Right lung (tissue), 10 donors: ENCODE data around the gene SHISA6. TPM values are rescaled to one million over a fixed set of nuclear protein-coding genes. Genes with fewer than 3 reads are reported as not detected.

Source experiments
- DNase-seq, 2 donors: peaks; one replicate each; pipeline ENCODE4 v3.0.0-alpha.2; 2013
- long read RNA-seq, 8 donors: transcript quantifications; one replicate each; lab custom pipeline, GENCODE V29; 2026
- polyA plus RNA-seq, 5 donors: library from polyadenylated mRNA; unstranded; fragments of 120-200 nt; gene quantifications; one replicate each; pipeline versions ENCODE4 v1.2.1 to v1.2.3, GENCODE V29; 2013; ENCODE audit warnings: inconsistent platforms in 1 of 5, low replicate concordance in 1 of 5; ENCODE audit not compliant: insufficient read length in 5 of 5, insufficient read depth in 1 of 5

Gene SHISA6
- polyA plus RNA-seq, result under 1 TPM; 0.07 to 0.56 (median 0.14) TPM
- long read RNA-seq, donor 1, full-length matches to known transcripts, result 1 of 1 reads
- long read RNA-seq, donor 1, partial matches to known transcripts, result 0 of 1 reads
- long read RNA-seq, donor 1, other reads (novel, unspliced or antisense), result 0 of 1 reads
- long read RNA-seq, donor 2, result 0 reads
- long read RNA-seq, donor 3, result 0 reads
- long read RNA-seq, donor 4, result 0 reads
- long read RNA-seq, donor 5, result 0 reads
- long read RNA-seq, donor 6, result 0 reads
- long read RNA-seq, donor 7, result 0 reads
- long read RNA-seq, donor 8, result 0 reads

DNA sequence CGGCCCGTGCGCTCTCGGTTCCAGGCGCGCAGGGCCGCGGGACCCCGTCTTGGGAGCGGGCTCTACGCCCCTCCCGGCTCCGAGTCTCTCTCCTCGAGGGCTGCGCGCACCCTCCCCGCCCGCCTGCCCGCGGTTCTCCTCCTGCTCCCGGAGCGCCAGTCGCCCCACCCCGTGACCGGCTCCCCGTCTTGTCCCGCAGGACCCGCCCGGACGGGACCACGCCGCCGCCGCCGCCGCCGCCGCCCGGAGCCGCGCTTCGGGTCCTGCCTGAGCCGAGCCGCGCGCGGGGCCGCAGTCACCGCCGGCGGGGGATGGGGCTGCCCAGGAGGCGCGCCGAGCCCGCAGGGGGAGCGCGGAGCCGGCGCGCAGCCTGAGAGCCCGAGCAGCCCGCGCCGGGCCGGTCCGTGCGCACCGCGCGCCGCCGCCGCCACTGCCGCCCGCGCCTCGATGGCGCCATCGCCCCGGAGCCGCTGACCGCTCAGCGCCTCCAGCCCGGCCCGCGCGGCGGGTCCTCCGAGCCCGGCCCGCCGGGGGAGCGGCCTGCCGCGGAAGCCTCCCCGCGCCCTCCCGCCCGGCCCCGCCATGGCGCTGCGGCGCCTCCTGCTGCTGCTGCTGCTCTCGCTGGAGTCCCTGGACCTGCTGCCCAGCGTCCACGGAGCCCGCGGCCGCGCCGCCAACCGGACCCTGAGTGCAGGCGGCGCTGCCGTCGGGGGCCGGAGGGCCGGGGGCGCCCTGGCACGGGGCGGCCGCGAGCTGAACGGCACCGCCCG is at the start of gene SHISA6:
Gene SHISA6, plus strand, starts transcription at position 373 of the 770 bp plus-strand sequence.
- DNase-seq, result no peak

DNA sequence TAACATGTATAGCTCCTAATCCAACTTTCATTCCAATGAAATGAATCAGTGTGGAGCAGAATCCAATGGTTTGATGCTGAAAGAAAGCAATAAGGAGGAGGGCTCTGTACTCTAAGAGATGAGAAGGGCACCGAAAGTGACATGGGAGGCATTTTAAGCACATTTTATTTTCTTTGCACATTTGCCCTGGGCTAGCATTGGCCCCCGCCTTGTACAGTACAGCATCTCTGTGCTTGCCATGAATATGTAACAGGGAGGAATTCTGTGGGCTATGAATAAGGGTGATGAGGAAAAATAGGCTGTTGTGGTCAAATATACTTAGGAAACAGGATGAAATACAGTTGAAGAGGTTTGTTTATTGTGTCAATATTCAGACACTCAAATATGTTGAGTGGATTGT is 45.2 kb upstream of the SHISA6 start:
- no peak for DNase-seq

DNA sequence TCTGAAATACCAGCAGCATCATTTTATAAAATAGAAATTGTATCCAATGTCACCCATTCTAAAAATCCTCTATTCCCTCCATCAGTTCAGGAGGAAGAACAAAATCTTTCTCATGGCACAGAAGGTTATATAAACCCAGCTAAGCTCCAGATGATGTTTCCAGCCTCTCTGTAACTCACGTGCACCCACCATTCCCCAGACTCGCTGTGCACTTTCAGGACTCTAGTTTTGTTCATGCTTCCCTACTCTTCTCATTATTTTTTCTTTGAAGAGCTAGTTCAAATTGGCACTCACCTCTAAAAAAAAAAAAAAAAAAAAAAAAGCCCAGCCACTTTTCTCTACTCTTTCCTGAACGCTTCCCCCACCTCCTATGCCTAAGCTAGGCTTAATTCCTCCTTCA is 36.0 kb upstream of the SHISA6 start:
- no peak for DNase-seq

DNA sequence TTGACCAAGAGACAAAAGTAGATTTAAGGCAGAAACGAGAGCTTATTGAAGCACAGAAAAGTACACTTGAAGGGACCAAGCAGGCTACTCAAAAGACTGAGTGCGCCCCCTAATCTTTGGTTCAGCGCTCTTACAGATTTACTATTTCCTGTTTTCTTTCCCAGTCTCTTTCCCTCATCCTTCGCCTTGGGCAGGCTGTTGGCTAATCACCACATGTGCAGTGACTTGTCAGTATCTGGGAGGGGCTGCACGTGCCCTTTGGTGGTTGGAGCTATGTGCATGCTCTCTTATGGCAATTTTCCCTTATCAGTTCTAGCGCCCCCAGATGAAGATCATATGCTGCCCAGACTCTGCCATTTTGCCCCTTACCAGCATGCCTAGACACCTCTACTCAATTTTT is 35.4 kb upstream of the SHISA6 start:
- no peak for DNase-seq

DNA sequence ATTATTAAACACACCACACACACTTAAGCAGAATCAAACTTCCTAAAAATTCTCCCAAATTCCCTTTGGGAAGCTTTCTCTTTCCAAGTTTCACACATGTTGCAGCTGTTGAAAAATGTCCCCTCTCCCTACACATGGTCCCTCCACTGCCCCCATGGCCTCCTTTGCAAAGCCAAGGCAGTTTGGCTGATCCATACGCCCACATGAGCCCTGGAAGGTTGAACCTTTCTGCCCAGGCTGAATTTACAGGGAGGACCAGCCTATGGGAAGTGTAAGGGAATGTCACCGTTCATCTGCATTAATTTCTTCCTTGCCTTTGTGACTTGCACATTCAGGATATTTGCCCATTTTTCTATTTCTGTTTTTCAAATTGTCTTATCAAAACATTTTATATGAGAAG is 31.1 kb upstream of the SHISA6 start:
- DNase-seq, result no peak

- no peak for DNase-seq
Measured at GRCh38 chr17:11212792-11213191, 28.2 kb upstream of the SHISA6 start.

- no peak for DNase-seq
Measured at GRCh38 chr17:11216976-11217375, 24.0 kb upstream of the SHISA6 start.

DNA sequence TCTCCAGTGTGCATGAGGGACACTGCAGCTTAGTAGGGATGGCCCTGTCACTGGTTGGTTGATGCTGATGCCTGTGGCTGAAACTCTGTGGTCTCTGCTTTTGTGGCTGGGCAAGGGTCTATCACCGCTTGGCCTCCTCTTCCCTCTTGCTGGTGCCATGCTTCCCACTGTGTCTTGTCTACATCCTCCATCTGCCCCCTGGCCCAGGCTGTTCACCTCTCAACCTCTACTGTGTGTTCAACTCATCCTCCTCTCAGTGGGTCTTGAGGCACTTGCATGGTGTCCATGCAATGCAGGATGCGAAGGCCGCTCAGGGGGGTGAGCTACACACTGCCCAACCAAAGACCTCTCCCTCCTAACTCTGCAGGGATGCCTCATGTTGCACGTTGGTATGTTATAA is 19.8 kb upstream of the SHISA6 start:
- DNase-seq, result no peak

- DNase-seq, result no peak
Measured at GRCh38 chr17:11221721-11222120, 19.3 kb upstream of the SHISA6 start.

DNA sequence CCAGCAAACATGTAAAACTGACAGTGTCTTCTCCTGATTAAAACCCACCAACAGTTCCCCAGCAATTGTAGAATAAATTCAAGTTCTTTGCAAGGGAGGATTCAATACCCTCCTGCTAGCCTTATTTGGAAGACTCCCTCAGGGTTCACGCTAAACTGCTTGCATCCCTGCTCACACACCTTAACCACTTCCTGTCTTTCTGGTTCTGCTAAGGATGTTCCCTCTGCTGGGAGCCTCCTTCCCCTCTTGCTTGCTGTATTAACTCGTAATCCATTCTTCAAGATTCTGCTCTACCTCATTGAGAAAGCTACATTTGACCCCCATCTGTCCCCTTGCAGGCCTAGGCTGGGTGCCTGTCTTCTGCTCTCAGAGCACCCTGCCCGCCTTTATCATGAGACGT is 2.3 kb upstream of the SHISA6 start:
- no peak for DNase-seq

DNA sequence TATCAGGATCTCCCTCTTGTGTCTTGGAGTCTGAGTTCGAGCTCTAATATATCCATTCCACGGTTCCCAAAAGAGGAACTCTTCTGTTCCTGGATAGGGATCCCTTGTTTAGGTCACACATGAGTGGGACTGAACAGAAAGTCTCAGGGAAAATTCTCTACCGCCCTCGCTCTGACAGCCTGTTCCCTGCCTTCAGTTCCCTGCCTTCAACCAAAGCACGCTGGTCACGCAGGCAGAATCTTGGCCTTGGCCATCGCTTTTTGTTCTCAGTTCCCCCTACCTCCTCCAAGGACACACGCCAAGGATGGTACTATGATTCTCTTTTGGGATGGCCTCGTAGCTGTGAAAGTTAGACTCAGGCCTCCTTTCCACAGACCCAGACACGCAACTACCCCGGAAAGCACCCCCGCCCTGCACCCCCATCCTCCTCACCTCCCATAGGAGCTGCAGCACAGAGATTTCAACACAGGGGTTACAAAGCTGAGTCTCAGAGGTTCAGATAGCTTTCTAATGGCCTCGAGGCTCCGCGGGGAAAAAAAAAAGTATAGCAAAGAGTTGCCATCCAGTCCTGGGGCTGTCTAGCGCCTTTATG is 1.5 kb upstream of the SHISA6 start:
- no peak for DNase-seq

DNA sequence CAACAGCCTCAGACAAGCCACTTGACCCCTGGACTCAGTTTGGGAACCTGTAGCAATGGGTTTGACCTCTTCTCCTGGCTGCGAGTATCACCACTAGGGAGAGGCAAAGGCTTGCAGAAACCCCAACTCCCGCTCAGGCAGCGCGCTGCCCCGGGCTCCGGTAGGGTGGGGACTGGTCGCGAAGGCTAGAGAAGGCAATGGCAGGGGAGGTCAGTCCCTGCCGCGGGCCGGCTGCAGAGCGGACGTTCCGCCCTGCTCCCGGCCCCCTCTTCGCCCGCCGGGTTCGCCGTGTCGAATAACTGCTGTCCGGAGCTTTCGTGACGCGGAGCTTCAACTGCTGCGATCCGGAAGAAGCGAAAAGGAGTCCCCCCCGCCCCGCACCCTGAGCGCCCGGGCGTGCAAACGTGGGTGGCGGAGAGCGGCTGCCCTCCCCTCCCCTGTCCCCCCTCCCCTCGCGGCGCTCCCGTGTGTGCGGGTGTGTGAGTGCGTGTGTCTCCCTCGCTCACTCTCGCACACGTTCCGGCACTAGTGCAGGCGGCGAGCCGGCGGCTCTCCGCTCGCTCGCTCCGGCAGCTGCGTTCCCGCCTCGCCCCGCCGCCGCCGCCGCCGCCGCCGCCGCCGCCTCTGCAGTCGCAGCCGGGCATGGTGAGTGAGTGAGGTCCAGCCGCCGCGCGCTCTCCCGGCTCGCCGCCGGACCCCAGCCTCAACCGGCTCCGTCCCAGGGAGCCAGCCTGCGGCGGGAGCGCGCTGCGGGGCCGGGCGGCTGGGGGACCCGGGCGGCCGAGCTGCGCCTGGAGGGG is 772 bp upstream of the SHISA6 start:
- DNase-seq, result peak; percentile 16 to 21

- DNase-seq, result no peak
Measured at GRCh38 chr17:11241611-11242226, 706 bp downstream of the SHISA6 start.

GRCh38 chr17:11242411-11242810 is 1.4 kb downstream of the SHISA6 start:
- no peak for DNase-seq

DNA sequence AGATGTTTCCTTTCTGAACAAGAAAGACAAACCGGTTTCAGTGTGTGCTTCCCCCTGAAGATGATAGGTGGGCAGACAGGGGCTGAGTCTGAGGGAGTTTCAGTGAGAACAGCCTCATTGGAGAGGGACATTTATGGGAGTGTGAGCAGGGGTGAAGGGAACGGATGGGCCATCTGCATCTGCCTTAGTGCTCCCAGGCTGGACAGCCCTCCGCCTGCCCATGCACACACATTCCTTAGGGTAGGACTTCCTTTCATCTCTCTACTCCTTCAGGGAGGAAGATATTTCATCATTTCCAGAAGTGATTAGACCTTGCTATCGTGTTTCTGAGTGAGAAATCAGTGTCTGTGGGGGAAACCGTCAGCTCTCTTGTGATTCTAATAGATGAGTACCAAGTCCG is 3.8 kb downstream of the SHISA6 start:
- DNase-seq, result no peak

- DNase-seq, result no peak
Measured at GRCh38 chr17:11245187-11245586, 4.2 kb downstream of the SHISA6 start.

DNA sequence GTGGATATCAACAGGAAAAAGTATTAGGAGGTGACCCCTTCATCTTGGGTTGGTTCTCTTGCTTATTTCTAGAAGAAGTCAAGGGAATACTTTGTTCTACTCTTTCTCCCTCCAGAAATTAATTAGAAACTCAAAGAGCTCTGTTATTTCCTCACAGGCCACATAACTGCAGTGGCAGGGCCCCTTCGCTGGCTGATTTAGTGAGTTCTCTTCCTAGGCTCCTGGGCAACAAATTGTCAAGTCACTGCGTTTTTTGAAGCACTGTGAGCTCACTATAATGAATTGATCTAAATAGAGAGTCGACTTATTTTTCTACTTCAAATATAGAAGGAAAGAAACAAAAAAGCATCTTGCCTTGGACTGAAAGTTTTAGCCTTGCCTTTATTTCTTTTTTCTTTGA is 4.8 kb downstream of the SHISA6 start:
- no peak for DNase-seq

DNA sequence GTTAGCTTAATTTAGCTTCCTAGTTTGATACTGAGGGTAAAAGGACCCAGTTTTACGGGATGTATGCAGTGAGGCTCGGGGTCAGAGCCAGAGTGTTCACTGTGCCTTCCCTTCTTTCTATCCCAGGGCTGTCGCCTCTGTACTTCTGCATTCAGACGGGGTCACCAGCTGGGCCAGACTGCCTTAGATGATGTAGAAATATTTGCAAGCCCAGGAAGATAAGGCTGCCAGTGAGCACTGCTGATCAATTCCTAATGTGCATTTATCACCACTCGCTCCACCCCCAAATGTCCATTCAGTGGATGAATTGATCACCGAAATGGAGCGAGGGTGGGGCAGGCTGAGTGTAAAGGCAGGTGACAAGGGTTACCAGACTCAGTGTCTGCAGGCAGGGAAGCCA is 9.1 kb downstream of the SHISA6 start:
- DNase-seq, result no peak

- DNase-seq, result no peak
Measured at GRCh38 chr17:11251561-11252107, 10.6 kb downstream of the SHISA6 start.

- DNase-seq, result no peak
Measured at GRCh38 chr17:11252146-11252545, 11.1 kb downstream of the SHISA6 start.

GRCh38 chr17:11256877-11257276 is 15.9 kb downstream of the SHISA6 start:
- DNase-seq, result no peak
